GM15510 (cell line): Measurements from ENCODE around the gene MFAP5.

Experiments used
- POLR2A ChIP-seq: IDR thresholded peaks from 3 replicates; pipeline ENCODE4 v1.6.1; 2011; ENCODE audit warnings: borderline replicate concordance; ENCODE audit not compliant: insufficient read length; ENCODE audit errors: extremely low read depth

The MFAP5 gene

DNA sequence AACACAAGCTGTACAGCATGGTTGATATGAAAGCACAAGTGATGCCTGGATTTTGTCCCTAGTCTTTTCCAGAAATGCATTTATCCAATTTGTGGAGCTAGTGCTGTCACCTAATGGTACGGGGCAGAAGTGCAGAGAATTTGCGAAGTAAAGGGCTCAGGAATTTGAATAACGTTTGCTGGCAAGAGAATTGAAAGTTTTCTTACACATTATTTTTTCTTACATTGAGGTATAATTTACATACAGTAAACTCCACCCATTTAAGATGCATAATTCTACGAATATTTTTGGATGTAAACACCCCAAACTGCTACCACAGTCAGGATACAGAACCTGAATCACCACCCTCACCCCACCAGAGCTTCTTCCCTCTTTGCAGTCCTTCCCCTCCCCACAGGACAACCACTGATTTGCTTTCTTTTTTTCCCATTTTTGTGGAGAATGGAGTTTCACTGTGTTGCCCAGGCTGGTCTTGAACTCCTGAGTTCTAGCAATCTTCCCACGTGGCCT is 53.5 kb downstream of the MFAP5 start:
- no peak for TF ChIP-seq POLR2A

DNA sequence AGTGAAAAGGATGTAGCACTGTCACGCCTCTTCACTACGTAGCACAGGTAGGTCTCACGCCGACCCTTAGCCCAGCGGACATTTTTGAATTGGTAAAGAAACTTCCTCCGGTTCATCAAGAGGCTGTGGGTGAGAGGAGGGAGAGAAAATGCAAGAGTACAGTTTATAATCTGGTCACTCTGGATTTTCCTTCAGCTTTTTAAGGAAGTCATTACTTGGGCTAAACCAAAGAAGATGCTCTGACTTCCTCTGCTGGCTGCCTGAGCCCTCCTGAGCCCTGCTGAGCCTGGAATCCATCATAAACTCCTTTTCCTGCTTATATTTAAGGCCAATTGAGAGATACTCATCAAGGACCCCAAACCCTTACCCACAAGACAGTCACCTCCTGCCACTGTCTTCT is 55.7 kb downstream of the MFAP5 start:
- TF ChIP-seq POLR2A = no peak

- no peak for TF ChIP-seq POLR2A
Measured at GRCh38 chr12:8605057-8605456, 57.6 kb downstream of the MFAP5 start.

GRCh38 chr12:8603856-8604255 is 58.8 kb downstream of the MFAP5 start:
- TF ChIP-seq POLR2A = no peak

GRCh38 chr12:8603286-8603685 is 59.3 kb downstream of the MFAP5 start:
- TF ChIP-seq POLR2A = no peak

DNA sequence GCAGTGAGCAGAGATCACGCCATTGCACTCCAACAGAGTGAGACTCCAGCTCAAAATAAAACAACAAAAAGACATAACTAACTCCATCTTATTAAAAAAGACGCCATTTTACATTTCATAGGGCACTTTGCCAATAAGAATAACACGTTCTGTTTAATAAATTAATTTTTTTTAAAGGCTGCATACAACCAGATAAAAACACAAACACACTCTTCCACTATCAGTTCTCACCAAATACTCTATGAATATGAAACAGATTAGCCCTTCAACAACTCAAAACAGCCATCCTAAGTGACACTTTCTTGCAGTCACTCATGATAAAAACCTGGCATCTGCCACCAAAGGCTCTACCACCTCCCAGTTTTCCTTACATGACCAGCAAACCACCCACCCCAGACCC is 66.1 kb downstream of the MFAP5 start:
- no peak for TF ChIP-seq POLR2A
